GM19324 (cell line): Measurements from ENCODE around the gene ISG20L2.

Experiments
- ATAC-seq: cut with Tn5 transposase; IDR thresholded peaks from one replicate; pipeline ENCODE4 v1.9.1; 2021; ENCODE audit warnings: mild to moderate bottlenecking, moderate library complexity; ENCODE audit not compliant: unreplicated experiment, low FRiP score

Gene ISG20L2

DNA sequence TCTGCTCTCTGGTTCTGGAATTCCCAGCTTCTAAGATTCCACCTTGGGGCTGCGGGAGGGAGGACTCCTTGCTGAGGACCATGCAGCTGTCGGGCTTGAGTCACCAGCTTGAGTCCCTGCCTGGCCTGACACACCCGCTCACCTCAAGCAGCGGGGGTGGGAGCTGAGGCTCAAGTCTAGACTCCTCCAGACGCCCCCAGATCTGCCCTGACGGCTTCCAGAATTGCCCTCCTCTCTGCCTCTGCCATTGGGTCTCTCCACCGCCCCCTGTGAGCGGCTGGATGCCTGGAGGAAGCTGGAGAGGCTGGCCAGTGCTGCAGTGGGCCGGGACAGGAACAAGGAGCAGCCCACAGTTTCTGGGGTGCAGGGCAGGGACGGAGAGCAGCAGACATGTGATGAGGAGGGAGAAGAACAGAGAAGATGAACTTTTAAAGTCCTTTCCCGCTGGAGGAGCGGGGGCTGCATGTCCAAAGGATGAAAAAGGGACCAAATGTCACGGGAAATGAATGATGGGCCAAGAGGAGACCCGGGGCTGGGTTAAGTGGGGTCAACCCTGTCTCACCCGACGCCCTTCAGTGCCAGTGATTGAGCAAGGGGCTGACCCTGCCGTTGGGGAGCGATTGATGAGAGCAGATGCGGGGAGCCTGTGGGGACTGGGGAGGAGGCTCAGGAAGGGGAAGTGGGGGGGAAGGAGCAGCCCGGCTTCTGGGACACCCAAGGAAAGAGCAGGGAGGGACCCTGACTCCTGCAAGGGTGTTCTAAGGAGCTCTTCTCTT, 36.7 kb downstream of the ISG20L2 start:
- no peak for ATAC-seq

DNA sequence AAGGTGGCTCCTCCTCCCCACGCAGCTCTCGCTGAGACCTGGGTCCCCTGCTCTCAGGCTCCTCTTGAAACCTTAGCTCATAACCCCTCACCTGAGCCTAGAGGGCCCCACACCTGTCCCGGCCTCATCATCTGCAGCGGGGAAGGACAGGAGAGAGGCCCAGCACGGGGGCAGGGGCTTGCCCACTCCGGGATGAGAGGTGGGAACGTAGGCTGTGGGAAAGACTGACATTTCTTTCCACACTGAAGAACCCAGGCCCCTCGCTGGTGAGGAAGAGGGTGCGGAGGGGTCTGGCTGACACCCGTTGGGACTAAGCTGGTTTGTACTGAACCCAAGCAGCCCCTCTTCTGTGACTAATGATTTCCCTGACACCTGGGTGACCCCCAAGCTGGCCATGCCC, 37.4 kb downstream of the ISG20L2 start:
- no peak for ATAC-seq

DNA sequence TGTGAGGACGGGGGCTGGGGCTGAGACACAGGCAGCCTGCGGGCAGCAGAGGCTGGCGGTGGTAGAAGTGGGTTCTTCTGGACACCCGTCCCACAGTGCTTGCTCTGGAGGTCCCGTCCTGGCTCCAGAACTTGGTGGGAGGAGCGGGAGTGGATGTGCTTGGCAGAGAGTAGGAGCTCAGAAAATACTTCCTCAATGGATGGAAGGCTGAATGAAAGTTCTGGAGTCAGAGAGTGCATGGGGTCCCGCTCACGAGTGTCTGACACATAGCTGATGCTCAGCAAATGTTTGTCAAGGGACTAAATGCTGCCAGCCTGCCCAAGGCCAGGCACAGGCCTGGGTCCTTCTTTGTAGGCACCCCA, 37.9 kb downstream of the ISG20L2 start:
- no peak for ATAC-seq

DNA sequence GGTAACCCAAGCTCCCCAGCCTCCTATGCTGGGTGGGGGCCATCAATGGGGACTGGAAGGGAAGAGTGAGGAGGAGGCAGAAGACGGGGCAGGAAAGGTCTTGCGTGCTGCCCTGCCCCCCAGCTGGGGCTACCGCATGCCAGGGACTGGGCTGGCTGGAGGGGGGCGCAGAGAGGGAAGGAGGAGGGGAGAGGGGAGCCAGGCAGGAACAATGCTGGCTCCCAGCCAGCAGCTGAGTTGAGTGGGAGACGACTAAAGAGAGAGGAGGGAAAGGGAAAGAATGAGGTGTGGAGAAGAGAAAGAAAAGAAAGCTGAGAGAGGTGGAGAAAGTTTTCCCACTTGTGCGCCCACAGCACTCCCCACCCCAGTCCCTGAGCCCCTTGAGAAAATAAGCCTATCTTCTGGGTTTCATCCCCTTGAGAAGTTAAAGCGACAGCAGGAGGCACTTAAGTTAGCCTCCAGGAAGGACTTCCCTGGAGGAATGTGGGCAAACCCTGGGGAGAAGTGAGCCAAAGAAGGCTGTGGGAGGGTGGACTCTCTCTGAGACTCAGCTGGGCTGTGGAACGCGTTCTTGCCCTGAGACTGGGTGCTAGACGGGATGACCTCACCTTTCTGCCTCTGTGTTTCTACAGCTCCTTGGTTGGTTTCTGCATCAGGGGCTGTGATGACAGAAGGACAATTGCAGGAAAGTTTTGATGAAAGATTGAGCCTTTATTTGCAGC, 38.5 kb downstream of the ISG20L2 start:
- ATAC-seq = no peak

DNA sequence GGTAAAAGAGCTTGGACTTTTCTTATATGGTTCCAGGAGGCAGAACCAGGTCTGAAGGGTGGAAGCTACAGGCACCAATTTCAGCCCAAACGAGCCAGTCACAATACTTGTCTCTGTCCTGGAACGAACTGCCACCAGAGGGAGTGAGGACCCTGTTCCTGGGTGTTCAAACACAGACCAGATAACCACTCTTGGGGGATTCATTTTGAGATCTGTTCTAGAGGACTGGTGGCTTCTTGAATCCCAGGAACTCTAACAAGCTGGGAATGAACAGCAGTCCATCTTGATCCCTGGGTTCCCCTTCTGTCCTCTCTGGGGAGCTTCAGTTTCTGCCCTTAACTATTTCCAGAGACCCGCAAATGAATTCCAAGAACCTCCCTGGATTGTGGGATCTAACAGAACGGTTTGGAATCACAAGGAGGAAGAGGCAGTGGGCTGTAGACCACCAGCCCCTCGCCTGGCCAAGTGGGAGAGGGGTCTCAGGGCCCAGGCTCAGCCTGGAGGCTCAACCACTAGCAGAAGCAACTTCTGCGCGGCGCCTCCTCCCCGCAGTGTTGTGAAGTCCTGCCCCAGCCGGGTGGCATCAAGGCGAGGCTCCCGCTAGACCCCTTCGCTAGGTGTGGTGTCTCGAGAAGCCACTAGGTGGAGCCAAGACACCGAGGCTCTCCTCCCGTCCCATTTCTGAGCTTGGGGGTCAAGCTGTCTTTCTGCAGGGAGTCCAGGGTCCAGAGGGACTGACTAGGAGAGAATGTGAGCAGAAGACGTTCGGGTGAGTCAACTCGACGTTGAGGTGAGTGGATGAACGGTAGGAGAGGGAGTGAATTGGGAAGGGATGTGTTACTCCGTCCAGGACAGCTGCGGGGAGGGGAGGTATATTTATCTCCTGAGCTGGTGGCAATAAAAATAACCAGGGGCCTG, 39.3 kb downstream of the ISG20L2 start:
- ATAC-seq = peak; percentile 69

DNA sequence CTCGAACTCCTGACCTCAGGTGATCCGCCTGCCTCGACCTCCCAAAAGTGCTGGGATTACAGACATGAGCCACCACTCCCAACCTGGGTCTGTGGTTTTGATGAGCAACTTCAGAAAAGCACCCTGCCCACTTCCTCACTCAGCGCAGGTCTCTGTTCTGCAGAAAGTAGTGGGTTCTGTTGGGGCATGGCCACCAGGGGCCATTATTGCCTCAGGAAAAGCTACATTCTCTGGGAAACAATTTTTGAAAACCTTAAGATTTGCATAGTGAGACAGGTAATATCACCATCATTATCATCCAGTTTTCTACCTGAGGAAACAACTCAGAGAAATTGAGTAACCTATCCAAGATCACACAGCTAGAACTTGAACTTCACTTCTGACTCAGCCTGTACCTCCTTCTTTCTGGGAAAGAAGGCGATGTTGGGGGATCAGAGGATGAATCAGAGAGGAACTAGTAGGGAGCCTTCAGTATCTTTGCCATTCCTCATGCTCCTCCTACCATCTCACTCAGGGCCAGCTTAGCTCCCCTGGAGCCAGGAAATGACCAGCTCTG, 44.3 kb downstream of the ISG20L2 start:
- no peak for ATAC-seq

DNA sequence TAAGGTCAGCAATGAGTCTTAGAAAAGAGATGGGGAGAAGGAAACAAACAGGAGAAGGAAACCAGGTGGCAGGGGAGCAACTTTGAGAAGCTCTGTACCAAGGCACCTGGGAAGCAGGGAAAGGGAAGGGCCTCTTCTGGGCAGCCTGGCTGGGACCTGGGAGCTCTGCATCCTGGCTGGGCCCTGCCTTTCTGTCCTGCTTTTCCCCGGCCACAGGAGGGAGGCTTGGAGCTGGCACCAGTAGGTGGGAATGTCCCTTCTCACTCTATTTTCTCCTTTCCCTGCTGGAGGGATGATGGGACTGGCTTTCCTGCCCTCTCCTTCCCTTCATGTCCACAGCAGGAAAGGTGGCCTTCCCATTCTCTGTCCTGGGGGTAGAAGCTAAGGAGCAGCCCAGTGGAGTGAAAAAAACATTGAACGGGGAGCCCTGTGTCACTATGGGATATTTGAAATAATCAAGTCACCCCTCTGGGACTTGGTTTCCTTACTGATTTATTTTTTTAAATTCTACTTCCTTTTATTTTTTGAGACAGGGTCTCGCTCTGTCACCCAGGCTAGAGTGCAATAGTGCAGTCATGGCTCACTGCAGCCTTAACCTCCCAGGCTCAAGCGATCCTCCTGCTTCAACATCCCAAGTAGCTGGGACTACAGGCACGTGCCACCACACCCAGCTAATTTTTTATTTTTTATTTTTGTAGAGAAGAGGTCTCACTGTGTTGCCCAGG, 46.2 kb downstream of the ISG20L2 start:
- no peak for ATAC-seq

DNA sequence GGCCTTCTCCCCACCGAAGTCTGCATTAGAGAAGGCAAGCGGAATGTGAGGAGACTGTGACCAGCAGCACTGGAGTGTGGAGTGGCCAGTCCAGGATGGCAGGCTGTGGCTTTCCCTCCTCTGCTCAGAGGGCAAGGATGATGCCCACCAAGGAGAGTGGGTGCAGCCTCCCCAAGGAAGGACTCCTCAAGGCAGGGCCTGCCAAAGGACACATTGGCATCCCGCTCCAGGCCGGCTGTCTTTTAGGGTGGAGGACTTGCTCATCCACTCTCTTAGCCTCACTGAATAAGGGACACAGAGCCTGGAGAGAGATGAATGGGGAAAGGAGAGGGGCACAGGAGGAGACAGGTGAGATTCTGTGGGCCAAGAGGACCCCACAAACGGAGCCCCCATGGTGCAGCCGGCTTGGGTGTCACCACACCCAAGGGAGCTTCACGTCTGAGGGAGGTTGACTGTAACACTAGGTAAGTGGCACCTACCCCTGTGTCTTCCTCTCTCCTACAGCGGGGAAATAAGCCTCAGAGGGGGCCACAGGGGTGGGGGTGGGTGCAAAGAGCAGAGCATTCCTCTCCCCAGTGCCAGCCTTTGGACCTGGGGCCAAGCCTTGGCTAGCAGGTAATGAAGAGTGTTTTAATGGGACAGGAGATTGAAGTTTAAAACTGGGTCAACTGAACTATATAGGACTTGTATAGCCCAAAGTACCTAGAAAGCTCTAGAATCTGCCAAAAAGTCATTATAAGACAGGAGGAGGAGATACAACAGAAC, 47.2 kb downstream of the ISG20L2 start:
- no peak for ATAC-seq

DNA sequence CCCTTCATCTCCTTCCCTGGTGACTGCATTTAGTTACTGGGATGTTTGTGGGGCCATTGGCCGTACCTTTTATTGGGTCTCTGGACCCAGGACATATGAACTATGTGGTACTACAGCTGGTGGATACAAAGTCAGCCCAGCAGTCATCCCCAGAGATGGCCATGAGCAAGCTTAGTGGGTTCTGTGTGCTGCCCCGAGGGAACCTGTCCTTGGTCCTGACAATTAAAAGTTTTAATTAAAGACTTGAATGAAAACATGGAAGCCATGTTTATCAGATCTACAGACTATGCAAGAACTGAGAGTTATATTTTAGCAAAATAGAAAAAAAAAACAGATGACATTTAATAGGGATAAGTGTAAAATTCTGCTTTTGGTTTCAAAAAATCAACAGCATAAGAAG, 48.5 kb downstream of the ISG20L2 start:
- no peak for ATAC-seq

DNA sequence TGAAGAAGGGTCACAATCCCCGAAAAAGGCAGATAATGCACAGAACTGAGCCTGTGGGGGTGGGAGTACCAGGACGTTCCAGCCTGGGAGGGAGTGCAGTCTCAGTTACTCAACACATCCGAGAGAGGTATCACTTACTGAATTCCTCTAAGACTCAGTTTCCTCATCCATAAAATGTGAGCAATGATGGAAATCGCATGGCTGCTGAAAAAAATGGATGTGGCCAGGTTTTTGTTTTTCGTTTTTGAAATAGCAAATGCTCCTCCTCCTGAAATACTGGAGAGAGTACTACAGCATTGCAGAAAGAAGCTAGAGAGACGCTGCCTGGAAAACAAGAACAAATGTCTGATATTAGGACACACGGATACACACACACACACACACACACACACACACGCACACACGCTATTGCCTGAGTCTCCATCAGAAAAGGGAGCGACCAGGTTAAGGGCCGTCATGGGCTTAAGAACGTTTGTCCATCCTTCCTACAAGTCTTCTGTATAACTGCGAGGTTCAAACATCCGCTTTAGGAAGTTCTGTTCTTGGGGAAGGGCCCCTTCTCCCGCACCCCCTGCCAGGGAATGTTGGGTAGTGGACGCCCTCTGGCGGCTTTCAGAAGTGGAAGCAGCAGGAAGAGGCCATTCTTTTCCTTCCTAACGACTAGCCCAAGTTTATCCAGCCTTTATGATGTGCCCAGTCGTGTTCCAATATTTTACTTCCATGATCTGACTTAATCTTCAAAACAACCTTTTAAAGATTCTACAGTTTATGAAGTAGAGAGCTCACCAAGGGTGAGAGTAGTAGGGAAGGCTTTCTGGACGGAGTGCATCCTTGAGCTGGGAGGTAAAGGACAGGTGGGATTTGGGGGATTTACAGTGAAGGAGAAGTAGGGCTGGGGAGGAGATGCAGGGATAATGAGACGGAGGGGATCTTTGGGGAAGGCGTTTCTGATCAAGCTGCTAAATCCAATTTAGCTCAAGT, 50.7 kb downstream of the ISG20L2 start:
- no peak for ATAC-seq

DNA sequence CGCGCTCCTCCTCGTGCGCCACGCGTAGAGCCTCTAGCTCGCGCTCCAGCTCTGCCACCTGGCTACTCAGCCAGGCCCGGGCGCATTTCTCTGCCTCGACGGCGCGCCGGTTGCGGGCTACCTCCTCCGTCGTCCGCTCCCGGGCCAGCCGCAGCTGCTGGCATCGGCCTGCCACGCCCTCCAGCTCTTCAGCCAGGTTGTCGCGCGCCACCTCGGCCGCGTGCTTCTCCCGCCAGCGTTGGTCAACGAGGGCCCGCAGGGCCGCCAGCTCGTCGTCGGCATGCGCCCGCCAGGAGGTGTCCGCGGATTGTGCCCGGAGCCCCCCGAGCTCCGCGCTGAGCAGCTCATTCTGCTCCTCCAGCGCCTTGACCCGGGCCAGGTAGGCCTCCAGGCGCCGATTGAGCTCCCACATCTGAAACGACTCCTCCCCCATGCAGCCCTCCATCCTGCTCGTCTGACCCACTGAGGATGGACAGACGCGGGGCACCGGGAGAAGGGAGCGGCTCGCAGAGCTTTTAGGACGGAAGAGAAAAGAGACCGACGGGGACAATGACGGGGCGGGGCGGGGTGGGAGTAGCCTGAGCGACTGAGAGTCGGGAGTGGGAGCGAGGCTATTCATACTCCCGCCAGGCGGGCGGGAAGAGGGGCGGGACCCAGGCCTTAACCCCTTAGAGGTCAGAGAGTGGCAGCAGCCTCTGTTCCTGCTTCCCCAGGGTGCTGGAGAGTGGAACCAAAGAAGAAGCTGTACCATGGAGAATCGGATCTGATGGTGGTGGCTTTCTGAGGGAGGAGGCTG, 51.5 kb downstream of the ISG20L2 start, which contains the start of gene NES:
TSS of gene NES (minus strand) at position 588 of the 796 bp plus-strand sequence. CDS start at position 445, 143 bp downstream.
- no peak for ATAC-seq

DNA sequence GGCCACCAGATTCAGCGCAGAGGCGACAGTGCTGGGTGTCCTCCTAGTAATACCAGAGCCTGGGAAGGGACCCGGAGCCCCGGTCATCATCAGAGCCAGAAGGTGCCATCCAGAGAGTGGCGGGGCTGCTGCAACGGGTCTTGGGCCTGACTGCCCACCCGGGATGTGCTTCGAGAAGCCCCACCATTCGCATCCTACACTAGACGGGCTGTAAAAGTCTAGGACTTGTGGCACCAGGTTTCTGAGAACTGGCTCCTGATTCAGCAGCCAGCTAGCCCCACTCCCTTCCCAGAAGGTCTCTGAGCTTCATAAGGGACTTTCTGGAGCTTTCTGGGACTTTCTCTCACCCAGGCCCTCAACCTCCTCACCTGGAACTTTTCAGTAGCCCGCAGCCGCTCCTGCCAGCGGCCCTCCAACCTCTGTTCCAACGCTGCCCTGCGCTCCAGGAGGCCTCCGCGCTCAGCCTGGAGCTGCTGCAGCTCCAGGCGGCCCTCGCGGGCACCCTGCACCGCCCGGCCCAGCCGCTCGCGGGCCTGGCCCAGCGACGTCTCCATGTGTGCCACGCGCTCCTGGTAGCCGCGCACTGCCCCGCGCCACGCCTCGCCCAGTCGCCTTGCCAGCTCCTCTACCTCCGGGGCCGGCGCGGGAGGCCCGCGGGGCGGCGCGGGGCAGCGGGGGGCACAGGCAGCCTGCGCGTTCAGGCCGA, 52.3 kb downstream of the ISG20L2 start:
- no peak for ATAC-seq

DNA sequence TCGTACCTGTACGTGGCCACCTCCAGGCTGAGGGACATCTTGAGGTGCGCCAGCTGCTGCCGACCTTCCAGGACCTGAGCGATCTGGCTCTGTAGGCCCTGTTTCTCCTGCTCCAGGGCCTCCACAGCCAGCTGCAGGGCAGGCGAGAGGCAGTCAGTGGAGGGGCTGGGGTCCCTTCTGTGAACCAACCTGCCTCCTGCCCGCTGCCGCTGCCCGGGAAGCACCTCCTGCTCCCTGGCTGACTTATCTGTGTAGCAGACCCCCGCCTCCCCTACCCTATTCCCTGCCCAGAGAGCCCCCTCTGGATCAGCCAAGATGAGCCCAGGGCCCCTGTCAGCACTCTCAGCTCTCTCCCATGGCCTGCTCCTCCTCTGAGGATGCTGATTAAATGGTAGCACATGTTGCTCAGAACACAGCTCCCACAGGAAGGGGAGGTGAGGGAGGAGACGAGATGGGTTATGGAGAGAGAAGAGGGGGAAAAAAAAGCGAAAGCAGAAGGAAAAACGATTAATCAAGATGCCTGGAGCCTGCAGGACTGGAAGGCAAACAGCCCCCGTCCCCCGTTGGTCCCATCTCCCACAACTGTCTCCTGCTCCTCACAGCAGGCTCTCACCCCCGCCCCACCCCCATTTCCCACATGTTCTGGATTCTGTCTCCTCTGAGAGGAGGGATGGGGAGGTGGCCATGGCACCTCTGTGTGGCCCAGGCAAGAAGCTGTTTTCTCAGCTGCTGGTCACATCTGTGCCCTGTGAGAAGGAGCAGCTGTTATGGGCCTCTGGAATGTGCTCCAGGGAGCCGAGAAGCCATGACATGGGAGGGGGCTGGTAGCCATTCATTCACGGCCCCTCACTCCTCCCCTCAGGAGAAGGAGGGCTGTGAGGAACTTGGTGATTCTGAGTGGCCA, 53.1 kb downstream of the ISG20L2 start:
- no peak for ATAC-seq

DNA sequence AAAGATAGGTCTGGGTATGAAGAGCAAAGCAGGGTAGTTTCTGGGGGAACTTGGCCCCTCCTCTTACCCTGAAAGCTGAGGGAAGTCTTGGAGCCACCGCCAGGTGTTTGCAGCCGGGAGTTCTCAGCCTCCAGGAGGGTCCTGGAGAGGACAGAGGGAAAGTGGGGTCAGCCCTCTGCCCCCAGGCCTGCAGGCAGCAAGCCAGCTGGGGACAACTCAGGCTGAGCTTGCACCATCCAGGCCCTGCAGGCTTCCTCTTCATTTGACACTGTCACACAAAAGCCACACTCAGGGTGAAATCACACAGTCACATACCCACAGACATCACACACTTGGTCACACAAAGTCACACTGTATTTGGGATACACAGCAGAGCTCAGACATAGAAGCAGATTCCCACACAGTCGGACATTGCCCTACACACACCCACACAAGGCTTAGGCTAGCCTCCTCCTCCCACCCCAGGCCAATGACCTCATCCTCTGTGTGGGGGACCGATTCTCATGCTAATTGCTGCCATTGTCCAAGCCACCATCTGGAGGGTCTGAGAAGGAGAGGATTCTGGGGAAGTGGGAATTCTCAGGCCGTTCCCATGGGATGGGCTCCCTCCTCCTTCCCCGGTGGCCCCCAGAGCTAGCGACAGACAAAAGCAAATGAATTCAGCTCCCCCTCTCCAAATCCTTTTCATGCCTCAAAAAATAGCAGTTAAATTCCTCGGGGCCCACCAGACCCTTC, 55.0 kb downstream of the ISG20L2 start:
- no peak for ATAC-seq
